ENCODE measurements around the gene RABGEF1.
"Not testable (repeated sequence)": the region's sequence is repeated elsewhere in the genome, so short reads cannot be mapped to it uniquely, and the experiment has no call there.

The RABGEF1 gene

DNA sequence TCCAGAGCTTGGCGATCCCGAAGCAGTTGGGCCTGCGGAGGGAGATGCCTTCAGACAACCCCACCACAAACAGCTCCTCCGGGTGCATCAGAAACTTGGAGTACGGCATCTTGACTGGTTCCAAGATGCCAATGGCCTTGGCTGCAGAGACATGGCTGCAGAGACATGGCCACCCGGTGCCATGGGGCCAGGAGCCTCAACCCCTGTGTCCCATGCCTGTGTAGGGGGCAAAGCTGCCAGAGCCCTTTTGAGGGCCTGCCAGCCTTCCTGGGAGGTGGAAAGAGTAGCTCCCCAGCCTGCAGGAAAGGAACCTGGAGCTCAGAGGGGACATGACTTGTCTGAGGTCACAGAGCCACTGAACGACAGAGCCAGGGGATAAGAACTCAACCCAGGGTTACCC, 83.5 kb downstream of the RABGEF1 start:
- TF ChIP-seq, protein P1, sequence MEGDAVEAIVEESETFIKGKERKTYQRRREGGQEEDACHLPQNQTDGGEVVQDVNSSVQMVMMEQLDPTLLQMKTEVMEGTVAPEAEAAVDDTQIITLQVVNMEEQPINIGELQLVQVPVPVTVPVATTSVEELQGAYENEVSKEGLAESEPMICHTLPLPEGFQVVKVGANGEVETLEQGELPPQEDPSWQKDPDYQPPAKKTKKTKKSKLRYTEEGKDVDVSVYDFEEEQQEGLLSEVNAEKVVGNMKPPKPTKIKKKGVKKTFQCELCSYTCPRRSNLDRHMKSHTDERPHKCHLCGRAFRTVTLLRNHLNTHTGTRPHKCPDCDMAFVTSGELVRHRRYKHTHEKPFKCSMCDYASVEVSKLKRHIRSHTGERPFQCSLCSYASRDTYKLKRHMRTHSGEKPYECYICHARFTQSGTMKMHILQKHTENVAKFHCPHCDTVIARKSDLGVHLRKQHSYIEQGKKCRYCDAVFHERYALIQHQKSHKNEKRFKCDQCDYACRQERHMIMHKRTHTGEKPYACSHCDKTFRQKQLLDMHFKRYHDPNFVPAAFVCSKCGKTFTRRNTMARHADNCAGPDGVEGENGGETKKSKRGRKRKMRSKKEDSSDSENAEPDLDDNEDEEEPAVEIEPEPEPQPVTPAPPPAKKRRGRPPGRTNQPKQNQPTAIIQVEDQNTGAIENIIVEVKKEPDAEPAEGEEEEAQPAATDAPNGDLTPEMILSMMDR (conservative IDR thresholded peaks at IDR 0.05; ENCODE audit: low read depth): no peak
- H3K27ac ChIP-seq: no peak overlapping the region
- CTCF ChIA-PET: interaction anchor here (1.2 kb wide), 1 partner anchor 266 kb away, joined by 3 read pairs; no protein-coding TSS in a partner anchor
- POLR2A ChIA-PET (ENCODE audit: low non-redundant PET): no interaction called here
- no peak for DNase-seq (ENCODE audit: low spot score)

GRCh38 chr7:66825538-66825937, 85.0 kb downstream of the RABGEF1 start:
- DNase-seq (ENCODE audit: low spot score); H3K27ac ChIP-seq; POLR2A ChIA-PET (ENCODE audit: low non-redundant PET): not testable (repeated sequence)
- CTCF ChIA-PET: interaction anchor here (0.6 kb wide), 1 partner anchor 949 kb away, joined by 6 read pairs; no protein-coding TSS in a partner anchor

DNA sequence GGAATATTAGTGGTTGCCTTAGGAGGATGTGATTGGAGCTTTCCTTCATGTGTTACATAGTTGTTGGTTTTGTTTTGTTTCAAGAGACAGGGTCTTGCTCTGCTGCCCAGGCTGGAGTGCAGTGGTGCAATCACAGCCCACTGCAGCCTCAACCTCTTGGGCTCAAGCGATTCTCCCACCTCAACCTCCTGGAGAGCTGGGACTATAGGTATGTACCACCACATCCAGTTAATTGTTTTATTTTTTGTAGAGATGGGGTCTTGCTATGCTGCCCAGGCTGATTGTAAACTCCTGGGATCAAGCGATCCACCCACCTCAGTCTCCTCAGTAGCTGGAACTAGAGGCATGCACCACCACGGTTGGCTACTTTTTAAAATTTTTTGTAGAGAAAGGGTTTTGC, 86.1 kb downstream of the RABGEF1 start:
- ChIA-PET POLR2A (ENCODE audit: low non-redundant PET) (no interaction called here), CTCF (no interaction called here)
- no peak overlapping the region for H3K27ac ChIP-seq
- TF ChIP-seq, protein P1 (conservative IDR thresholded peaks at IDR 0.05; ENCODE audit: low read depth): no peak
- DNase-seq (ENCODE audit: low spot score): no peak

DNA sequence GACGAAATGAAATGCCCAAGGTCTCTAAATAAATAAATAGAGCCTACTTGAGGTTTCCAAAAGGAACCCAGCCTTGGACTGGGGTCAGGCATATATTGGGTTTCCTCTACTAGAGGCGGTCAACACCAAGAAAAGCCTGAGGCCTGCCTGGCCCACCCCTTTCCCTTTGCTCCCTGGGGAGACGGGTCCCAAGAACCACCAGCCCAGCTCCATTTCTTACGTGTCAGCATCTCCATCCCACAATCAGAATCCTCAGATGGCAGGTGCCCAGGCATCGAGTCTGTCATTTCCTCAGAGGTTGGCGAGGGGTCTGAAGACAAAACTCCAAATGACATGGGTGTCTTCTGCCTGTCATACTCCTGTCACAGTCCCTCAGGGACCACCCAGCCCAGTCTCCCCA, 90.4 kb downstream of the RABGEF1 start:
- DNase-seq (ENCODE audit: low spot score); H3K27ac ChIP-seq; POLR2A ChIA-PET (ENCODE audit: low non-redundant PET); CTCF ChIA-PET: not testable (repeated sequence)

GRCh38 chr7:66832531-66833351, 92.2 kb downstream of the RABGEF1 start:
- DNase-seq (ENCODE audit: low spot score): no peak
- H3K27ac ChIP-seq: no peak overlapping the region
- CTCF ChIA-PET: no interaction called here
- POLR2A ChIA-PET (ENCODE audit: low non-redundant PET): no interaction called here
- TF ChIP-seq, protein P1 (conservative IDR thresholded peaks at IDR 0.05; ENCODE audit: low read depth): no peak

DNA sequence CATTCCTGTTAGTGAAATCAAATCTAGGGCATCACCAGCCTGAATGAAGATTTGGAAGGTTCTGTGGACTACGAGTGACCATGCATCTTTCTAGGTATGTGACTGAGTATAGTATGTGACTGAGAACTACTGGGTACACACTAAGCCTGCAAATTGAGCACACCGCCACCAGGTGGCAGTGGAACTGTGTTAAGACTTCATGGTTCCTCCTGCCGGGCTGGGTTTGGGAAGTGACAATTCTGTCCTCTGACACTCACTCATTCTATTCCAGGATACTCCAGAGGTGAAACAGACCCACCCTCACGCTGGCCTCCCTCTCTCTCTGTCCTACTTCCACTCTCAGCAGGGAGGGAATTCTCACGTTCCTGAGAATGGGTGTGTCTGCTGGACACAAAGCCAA, 96.5 kb downstream of the RABGEF1 start:
- H3K27ac ChIP-seq: no peak overlapping the region
- ChIA-PET POLR2A (ENCODE audit: low non-redundant PET) (no interaction called here), CTCF (interaction anchor here (1.3 kb wide), 1 partner anchor 24 kb away, joined by 3 read pairs; no protein-coding TSS in a partner anchor)
- no peak for DNase-seq (ENCODE audit: low spot score)
- TF ChIP-seq, protein P1 (conservative IDR thresholded peaks at IDR 0.05; ENCODE audit: low read depth): no peak; the same call in 1 of the 2 replicates

- POLR2A ChIA-PET (ENCODE audit: low non-redundant PET): no interaction called here
- TF ChIP-seq, protein P1 (conservative IDR thresholded peaks at IDR 0.05; ENCODE audit: low read depth): no peak
- DNase-seq (ENCODE audit: low spot score): no peak
- CTCF ChIA-PET: interaction anchor here (1.3 kb wide), 1 partner anchor 25 kb away, joined by 3 read pairs; no protein-coding TSS in a partner anchor
- no peak overlapping the region for H3K27ac ChIP-seq
These were observed 97.1 kb downstream of the RABGEF1 start for GRCh38 chr7:66837661-66838060.
